Cerebellar cortex (tissue), 1 donor: ENCODE data around the gene PABPN1L.

ENCODE experiments used
- DNase-seq: peaks from one replicate; pipeline ENCODE4 v3.0.0-alpha.2; 2015; ENCODE audit warnings: low spot score

Gene PABPN1L

DNA sequence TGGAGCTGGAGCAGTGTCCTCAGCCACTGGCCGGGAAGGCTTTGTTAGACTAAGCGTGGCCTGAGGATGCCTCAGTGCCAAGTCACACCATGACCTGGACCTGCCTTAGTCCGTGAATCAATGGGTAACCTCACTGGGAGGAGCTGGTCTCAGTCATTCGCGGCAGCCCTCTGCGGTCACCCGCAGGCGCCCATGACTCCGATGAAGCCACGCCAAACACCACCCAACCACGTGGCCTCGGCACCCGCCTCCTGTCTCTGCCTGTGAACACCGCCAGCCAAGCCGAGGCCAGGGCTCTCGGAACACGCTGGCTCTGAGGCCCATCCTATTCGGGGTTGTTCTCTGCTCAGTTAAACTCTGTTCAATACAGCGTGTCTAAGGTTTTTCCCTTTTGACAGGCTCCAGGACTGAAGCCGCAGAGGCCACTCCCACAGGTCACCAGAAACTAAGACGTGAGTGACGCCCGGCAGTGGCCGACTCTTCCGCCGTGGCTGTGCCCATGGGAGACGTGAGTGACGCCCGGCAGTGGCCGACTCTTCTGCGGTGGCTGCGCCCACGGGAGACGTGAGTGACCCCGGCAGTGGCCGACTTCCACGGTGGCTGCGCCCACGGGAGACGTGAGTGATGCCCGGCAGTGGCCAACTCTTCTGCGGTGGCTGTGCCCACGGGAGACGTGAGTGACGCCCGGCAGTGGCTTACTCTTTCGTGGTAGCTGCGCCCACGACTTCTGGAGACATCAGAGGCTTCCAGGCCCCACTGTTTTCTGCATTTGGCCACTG, 16.8 kb upstream of the PABPN1L start:
- no peak for DNase-seq

DNA sequence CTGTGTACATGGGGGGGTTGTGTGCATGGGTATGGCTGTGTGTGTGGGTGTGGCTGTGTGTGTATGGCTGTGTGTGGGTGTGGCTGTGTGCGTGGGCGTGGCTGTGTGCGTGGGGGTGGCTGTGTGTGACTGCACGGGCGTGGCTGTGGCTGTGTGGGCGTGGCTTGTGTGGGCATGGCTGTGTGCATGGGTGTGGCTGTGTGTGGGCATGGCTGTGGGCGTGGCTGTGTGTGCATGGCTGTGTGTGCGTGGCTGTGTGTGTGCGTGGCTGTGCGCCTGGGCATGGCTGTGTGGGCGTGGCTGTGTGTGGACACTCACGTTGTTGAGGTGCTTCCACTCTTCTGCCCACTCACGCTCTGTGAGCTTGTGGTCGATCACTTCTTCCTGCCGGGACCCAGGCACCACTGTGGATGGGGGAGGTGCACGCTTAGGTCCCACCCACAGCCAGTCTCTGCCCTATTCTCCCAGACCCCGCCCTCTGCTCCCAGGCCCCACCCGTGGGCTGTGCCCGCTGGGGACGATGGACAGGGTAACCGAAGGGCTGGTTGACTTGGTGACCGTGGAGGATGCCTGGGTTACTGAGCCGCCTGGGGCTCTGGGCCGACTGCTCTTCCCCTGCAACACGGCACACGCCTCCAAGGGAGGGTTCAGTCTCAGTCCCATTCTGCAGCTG, 16.0 kb upstream of the PABPN1L start:
- no peak for DNase-seq

DNA sequence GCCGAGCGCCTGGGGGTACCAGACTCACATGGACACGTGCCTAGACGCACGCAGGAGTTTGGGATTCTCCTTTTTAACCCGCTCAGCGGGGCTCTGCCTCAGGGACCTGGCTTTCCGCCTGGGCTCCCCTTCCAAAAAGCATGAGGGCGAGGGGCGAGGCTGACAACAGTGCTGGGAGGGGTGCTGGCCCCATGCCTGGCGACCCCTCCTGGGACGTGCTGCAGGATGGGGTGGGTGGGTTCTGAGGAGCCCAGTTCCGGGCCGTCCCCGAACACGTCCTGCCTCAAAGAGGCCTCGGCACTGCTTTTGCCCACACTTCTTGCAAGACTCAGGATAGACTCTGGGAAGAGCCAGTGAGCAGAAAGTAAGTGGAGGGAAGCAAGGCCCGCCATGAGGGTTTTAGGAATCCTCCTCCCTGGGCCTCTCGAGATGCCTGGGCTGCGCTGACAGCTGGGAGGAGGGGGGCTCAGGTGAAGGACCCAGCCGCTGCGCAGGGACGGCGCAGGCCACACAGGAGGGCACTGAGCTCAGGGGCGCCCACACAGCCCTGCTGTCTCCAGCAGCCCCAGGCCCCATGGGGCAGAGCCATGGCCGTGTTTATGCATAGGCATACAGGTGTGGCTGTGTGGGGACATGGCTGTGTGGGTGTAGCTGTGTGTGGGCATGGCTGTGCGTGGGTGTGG, 15.4 kb upstream of the PABPN1L start:
- DNase-seq, result no peak

DNA sequence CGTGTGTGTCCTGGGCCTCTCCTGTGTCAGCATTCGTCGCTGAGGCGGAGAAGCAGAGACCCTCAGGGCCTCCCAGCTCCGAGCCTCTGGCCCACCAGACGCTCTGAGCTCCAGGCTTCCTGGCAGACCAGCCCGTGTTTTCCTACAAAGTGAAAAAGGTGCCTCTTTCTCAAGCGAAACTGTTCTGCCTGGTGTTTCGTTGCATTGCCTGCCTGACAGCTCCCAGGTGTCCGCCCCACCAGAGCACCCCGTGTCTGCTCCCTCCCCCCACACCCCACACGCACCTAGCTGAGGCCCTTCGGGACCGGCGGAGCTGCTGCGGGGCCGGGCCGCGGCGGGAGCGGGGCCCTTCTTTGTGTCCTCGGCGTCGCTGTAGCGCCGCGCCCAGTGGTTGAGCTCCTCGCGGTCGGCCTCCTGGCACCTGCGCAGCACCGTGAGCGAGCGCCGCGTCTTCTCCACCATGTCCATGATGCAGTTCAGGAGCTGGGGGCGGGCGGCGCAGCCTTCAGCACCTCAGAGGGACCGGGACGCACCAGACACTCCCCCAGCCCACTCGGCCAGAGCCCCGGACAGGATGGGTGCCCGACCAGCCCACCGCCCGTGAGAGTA, 14.7 kb upstream of the PABPN1L start:
- DNase-seq, result no peak

DNA sequence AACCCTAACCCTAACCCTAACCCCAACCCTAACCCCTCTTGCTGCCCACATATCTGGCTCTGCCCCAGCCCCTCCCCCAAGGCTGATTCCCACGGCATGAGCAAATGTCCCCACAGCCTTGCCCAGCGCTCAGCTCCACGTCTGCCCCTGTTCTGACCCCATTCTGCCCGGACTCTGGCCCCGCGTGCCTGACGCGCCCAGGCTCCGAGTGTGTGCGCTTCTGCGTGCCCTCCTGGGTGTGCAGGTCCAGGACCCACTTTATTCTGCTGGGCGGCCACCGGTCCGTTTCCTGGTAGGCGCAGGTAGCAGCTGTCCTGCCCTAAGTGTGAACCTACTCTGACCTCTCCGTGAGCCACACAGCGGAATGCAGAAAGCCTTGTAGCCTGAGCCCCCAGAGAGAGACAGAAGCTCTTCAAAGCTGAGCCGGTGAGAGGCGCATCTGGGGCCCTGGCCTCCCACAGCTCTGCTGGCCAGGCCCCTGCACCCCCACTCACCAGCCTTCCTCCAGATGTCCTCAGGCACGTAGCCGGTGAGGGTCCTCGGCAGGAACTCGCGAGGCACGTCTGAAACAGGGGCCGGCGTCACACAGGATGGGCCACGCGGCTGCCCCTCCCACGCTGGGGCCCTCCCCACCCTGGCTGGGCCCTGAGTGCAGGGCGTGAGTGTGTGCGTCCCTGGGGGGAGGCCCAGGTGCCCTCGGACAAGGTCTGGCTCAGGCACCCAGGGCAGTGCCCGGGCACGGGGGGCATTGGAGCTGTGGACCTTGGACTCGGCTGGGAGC, 14.0 kb upstream of the PABPN1L start:
- DNase-seq, result no peak

DNA sequence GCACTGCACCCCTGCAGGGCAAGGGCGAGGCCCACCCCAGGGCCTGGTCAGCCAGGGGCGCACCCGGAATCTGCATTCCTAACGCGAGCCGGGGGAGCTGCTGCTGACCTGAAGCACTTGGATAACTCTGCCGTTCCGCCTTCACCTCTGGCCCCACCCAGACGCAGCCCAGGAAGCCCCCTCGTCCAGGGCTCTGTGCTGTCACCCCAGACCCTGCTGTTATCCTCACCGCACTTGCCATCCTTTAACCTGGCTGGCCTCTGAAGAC, 13.3 kb upstream of the PABPN1L start:
- DNase-seq, result no peak

DNA sequence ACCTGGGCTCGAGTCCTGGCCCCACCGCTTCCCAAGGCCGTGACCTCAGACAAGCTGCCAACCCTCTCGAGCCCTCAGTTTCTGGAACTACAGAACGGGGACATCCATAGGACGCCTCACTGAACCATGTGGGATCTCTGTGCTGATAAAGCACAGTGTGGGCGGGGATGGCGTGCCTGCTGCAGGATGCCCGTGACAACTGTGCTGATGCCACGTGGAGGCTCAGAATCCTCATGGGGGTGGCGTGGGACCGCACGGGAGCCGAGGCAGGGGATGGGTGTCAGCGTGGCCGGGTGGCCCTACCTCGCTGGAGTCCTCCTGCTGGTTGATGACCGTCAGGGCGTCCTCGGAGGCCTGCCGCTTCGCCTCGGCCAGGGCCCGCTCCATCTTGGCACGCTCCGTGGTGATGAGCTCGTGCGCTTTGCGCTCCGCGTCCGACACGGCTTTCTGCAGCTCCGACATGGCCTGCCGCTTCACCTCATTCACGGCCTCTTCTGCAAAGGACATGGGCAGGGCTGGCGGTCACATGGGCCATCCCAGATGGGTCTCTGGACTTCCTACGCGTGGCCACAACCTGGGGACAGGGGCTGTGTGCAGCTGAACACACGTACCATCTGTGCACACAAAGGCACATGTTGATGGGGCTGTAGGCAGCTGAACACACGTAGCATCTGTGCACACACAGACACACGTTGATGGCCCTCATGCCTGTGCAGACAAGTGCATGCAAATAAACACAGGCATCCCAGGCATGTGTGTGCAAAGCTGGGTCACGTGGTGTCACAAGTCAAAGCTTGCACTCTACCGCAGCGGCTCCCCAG, 12.7 kb upstream of the PABPN1L start:
- DNase-seq, result no peak

DNA sequence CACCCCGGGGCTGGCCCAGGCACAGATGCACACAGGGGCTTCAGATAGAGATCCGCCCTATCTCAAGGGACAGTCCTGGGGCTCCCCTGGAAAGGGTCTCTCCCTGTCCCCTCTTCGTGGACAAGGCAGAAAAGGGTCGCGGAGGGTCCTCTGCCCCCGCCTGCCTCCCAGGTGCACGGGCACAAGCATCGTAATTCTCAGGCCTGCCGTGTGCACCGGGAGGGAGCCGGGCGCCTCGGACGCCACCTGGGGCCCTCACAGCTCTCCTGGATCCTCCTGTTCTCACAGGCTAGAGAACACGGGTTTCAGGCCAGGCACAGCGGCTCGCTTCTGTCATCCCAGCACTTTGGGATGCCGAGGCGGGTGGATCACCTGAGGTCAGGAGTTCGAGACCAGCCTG, 11.9 kb upstream of the PABPN1L start:
- DNase-seq, result no peak

DNA sequence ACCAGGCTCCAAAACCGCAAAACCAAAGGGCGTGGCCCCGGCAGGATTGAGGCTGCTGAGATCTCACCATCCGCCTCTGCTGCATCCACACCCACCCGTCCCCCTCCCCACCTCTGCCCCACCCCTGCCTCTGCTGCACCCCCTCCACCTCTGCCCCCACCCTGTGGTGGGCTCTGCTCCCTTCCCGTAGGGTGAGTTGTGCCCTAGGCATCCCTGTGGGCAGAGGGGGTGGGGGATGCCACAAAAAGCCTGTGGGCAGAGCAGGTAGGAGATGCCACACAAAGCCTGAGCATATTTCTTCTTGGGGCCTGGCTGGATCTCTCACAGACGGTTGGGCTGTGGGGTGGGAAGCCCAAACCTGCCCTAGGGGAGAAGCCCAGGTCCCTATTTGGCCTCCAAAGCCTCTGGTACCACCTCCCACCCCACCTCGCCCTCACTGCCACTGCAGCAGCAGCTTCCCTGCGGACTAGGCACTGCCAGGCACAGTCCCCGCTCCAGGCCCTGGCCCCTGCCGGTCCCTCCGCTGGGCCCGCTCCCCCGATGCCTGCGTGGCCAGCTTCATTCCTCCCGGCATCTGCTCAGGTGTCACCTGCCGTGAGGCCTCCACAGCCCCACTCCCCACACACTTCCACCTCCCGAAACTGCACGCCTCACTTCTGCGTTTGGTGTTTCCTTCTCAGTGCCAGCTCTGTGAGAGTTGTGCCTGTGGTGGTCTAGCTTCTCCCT, 11.3 kb upstream of the PABPN1L start:
- DNase-seq, result no peak

DNA sequence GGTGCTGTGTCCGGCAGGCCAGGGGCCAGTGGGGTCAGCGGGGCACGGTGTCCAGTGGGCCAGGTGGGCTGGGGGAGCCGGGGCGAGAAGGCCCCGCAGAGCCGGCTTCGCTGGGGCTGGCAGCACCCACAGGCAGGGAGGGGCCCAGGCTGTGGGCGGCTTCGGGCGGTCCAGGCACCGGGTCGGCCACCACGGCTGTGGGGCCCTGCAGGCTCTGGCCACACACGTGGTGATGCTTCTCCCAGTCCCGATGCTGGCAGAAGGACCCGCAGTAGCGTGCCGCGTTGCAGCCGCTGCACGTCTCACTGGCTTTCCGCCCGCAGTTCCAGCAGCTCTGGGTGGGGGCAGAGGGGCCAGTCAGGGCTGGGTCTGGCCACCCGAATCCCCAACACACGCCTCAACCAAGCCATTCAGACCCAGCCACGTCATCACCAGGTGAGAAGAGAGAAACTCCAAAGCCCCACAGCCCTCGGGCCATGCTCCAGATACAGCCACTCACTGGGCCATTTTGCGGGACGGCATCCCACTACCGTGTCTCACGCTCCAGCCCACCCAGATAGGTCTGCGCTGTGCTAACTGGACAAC, 10.6 kb upstream of the PABPN1L start:
- no peak for DNase-seq

DNA sequence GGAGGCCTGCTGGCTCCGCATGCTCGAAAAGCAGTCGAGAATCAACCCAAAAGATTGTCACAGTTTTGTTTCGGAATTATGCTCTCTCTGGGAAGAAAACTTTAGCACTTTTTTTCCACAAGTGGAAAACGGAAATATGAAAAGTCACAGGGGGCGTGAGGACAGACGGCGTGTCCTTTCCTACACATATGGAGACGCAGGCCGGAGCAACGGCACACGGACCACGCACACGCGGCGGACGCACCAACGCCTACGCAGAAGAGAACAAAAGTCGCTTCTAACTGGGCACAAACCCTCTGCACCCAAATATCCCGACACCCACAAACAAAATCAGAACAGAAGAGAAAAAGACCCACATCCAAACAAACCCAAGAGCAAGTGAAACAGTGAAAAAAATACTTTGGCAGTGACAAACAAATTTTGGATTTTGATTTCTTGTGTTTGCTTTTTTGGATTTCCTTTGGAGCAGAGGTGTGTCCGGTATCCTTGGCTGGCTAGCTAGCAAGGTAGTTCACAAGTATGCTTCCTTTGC, 9.3 kb upstream of the PABPN1L start:
- no peak for DNase-seq

DNA sequence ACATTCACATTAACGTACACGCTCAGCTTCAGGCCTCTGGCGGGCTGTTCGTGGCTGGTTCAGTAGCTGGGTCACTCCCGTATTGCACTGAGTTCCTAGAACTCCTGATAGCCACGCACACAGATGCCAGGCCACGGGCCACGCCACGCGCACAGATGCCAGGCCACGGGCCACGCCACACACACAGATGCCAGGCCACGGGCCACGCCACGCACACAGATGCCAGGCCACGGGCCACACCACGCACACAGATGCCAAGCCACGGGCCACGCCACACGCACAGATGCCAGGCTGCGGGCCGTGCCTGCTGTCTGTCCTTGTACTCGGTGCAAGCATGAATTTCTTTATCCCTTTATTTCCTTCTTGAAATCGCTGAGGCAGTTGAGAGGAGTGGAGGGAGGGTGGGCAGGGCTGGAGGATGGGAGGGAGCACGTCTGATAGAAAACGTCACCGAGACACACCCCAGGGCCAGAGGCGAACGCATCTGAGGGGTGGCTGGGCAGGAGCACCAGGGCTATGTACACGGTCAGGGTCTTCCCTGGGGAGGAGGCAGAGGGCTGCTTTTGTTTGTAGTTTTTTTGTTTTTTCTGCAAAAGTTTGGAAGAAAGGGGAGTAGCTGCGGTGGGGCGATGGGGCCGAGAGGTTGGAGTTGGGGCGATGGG, 8.6 kb upstream of the PABPN1L start:
- DNase-seq, result no peak

DNA sequence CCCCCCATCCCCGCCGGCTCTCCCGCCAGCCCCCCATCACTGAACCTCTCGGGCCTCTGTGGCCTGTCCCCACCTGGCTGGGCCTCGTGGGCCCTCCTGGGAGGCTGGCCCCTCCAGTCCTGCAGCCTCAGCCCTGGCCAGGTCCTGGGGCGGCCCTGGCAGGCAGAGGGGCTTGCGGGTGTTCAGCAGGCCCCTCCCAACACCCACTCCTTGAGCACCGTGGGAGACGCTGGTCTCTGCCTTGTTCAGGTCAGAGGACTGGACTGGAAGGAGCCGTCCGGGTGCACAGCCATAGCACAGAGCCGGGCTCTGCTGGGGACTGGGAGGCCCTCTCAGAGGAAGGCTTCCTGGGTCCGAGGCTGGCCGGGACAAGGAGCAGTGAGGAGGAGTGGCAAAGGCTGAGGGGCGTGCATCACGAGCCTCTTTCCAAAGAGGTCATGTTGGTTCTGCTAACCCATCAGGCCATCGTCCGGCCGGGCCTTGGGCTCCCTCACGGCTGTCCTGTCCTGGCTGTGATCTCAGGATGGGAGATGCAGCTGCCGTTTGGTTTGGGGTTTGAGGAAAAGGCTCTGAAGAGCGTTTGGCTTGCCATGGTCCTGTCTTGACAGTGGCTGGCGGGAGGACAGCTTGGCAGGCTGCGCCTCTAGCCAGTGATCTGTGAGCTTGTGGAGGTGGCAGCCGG, 6.3 kb upstream of the PABPN1L start:
- peak; percentile 47 for DNase-seq

DNA sequence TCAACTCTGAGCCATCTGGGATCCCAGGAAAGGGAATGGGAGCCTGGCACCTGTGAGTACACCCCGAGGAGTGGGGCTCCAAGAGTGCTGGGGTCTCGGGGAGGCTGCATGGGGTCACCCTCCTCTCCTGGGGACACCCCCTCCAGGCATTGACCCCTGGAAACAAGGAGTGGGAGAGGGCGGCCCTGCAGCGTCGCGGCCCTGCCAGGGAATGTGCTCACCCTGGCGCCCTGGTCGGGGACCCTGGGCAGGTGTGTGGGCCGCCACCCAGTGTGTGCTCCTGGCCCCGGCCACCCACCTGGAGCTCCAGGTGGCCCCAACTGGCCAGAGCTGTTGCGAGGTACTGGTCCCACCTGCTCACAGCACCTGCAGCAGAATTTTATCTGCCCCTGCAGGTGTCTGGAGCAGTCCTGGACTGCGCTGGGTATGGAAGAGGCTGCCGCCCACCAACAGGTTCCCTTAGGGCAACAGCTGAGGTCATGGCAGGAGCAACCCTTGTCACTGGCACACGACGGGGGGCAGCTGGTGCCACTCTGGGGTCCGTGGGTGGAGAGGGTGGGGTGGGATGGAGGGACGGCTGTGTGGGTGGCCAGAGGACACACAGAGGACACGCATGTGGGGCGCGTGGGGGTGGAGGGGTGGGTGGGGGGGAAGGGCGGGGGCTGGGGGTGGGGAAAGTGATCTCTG, 5.4 kb upstream of the PABPN1L start:
- DNase-seq, result no peak

DNA sequence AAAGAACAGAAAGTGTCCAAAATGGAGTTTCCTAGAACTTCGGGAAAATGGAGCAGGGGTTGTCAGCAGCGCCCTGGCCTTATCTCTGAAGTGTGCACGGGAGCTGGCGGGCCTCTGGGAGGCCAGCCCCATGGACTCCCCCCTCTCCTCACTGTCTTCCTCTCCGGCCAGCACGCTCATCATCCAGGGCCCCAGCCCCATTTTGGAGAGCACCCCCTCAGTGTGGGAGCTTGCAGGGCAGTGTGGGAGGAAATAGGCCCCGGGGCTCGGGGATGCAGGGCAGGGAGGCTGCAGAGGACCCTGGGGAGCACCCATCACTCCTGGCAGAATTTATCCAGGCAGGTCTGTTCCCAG, 4.9 kb upstream of the PABPN1L start:
- DNase-seq, result no peak

DNA sequence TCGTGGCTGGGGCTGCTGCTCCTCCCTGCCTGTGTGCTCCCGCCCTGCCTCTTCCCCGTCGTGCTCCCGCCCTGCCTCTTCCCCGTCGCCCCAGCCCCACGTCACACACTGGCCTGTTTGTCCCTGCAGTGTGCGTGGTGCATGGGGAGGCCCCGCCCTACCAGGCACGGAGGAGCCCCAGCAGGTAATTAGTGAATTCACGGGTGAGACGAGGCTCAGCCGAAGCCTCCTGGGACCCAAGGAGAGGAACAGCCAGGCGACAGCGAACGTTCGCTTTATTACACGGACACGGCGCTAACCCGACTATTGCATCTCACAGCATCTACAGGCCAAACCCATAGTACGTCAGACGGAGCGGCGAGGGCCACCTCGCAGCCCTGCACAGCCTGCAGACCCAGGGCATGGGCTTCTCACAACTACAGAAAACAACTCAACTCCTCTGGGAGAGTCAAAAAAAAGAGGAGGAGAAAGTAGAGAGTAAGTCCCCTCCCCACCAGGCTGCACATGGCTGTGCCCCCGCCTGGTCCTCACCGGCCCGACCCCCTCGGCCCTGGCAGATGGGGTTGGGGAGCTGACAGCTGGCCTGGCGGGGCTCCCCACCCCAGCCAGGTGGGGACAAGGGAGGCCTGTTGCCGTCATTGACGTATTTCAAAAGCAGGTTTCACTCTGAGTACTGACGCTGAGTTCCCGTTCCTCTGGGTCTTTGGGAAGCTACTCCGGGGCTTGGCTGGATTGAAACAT, 4.3 kb upstream of the PABPN1L start:
- no peak for DNase-seq

DNA sequence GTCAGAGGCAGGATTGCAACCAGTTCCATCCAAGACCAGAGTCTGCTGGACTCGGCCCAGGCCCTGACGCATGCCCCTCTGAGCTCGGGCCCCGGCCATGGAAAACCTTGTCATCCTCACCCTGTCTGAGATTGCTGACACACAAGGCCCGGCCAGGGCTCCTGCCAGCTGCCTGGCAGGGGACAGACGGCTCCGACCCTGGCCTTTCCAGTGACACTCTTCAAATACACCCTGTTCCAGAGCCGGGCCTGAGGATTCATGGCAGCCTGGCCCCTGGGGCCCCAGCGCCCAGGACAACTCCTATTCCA, 3.2 kb upstream of the PABPN1L start:
- peak; percentile 52 for DNase-seq
